Panc1 (cell line): Measurements from ENCODE around the gene GORASP2. TPM values are rescaled to one million over a fixed set of nuclear protein-coding genes. Genes with fewer than 3 reads are reported as not detected.

Experiments used
- ATAC-seq: fragments of 200-7000 bp; cut with Tn5 transposase; 2 replicates; pipeline ENCODE4 v1.9.1; 2020; ENCODE audit warnings: mild to moderate bottlenecking, moderate library complexity
- BruUV-seq: library from RNA; stranded (reverse); fragments of 400-500 nt; replicated peaks from 2 replicates; lab custom pipeline; 2021; lab: Mats Ljungman, UMichigan
- CTCF ChIA-PET: fragments of 300-600 bp; sonication (Branson Sonifier 250); formaldehyde crosslinking; loops from one replicate; lab custom pipeline; 2022; ENCODE audit warnings: antibody characterized with exemption; lab: Charles Lee
- POLR2A ChIA-PET: fragments of 300-600 bp; sonication (Branson Sonifier 250); formaldehyde crosslinking; loops from one replicate; lab custom pipeline; 2022; ENCODE audit warnings: antibody characterized with exemption; lab: Charles Lee
- DNase-seq: peaks from one replicate; pipeline ENCODE4 v3.0.0-alpha.2; 2010; ENCODE audit warnings: low read depth, low spot score
- H3K27ac ChIP-seq: 2 replicates; pipeline ENCODE4 v1.5.1; 2011; ENCODE audit warnings: mild to moderate bottlenecking, low read length, inconsistent platforms
- H3K27me3 ChIP-seq: fragments of 200-500 bp; sonication (Bioruptor generic); 2 replicates; pipeline ENCODE4 v1.6.0; 2014; ENCODE audit warnings: low read length, inconsistent platforms; ENCODE audit not compliant: control insufficient read depth, insufficient read depth
- H3K36me3 ChIP-seq: fragments of 200-500 bp; sonication (Bioruptor generic); 2 replicates; pipeline ENCODE4 v1.5.1; 2014; ENCODE audit warnings: inconsistent platforms, mild to moderate bottlenecking, low read length, moderate library complexity; ENCODE audit not compliant: control insufficient read depth, insufficient read depth
- H3K4me1 ChIP-seq: 2 replicates; pipeline ENCODE4 v1.5.1; 2011; ENCODE audit warnings: inconsistent platforms, mild to moderate bottlenecking, low read length, moderate library complexity; ENCODE audit not compliant: control insufficient read depth, insufficient read depth
- H3K4me3 ChIP-seq, 2 experiments: 2 replicates each; pipeline ENCODE4 v1.5.1; 2011 to 2012; ENCODE audit warnings: low read depth in 2 of 2, low read length in 2 of 2, mild to moderate bottlenecking in 2 of 2, inconsistent platforms in 1 of 2, moderate library complexity in 1 of 2
- H3K9me3 ChIP-seq: fragments of 200-500 bp; sonication (Bioruptor generic); 2 replicates; pipeline ENCODE4 v1.5.1; 2014; ENCODE audit warnings: low read depth, mild to moderate bottlenecking, inconsistent platforms, low read length, moderate library complexity; ENCODE audit not compliant: control insufficient read depth, insufficient read depth
- CTCF ChIP-seq: fragments of 450-650 bp; IDR thresholded peaks from 2 replicates; pipeline ENCODE4 v1.5.1; 2017; ENCODE audit warnings: mild to moderate bottlenecking
- POLR2AphosphoS5 ChIP-seq: IDR thresholded peaks from 2 replicates; pipeline ENCODE4 v1.6.1; 2012; ENCODE audit warnings: mild to moderate bottlenecking, low read depth, low read length, moderate library complexity
- REST ChIP-seq, 2 experiments: IDR thresholded peaks; 2 replicates each; pipeline ENCODE4 v1.6.1; 2011 to 2012; ENCODE audit warnings: low read depth in 2 of 2, control low read depth in 1 of 2, low read length in 1 of 2, mild to moderate bottlenecking in 1 of 2, moderate library complexity in 1 of 2; ENCODE audit not compliant: insufficient read depth in 1 of 2
- SIN3A ChIP-seq: IDR thresholded peaks from 2 replicates; pipeline ENCODE4 v1.6.1; 2012; ENCODE audit warnings: low read depth, mild to moderate bottlenecking, low read length, moderate library complexity, borderline replicate concordance; ENCODE audit not compliant: insufficient read depth
- TCF7L2 ChIP-seq: IDR thresholded peaks from 2 replicates; pipeline ENCODE4 v1.6.1; 2011; ENCODE audit warnings: mild to moderate bottlenecking, low read depth, low read length, inconsistent platforms
- in situ Hi-C: cut with HindIII; loops from 2 replicates; pipeline ENCODE4 v1.10.0; 2016; ENCODE audit warnings: low sequenced_read_pairs, low pct_unique_long_range_greater_than_20kb
- intact Hi-C: fragments of 100-400 bp; cut with micrococcal nuclease; formaldehyde crosslinking; loops from one replicate; pipeline ENCODE4 v1.10.0; 2022; ENCODE audit not compliant: unreplicated experiment
- total RNA-seq: library from RNA; stranded (reverse); gene quantifications from one replicate; pipeline ENCODE4 v1.2.1, GENCODE V29; 2021; ENCODE audit not compliant: unreplicated experiment

The GORASP2 gene
- total RNA-seq, 1 experiment from 2014 or later: 62.5 TPM

GRCh38 chr2:170926743-170927297 is 2.2 kb upstream of the GORASP2 start:
- no peak overlapping the region for H3K4me3 ChIP-seq
- H3K36me3 ChIP-seq: peaks cover 9% of the 10 kb centered on the region; the same call in 1 of the 2 replicates
- POLR2A ChIA-PET: no interaction called here
- intact Hi-C loops (no loop called here), in situ Hi-C loops (no loop called here)
- peaks cover 12% of the 10 kb centered on the region for H3K4me1 ChIP-seq
- peaks cover 11% of the 10 kb centered on the region; the same call in 1 of the 2 replicates for H3K9me3 ChIP-seq
- CTCF ChIA-PET: no interaction called here
- no peak for ATAC-seq
- no peak for TF ChIP-seq TCF7L2
- TF ChIP-seq SIN3A: no peak
- no peak for TF ChIP-seq POLR2AphosphoS5
- TF ChIP-seq REST (IDR thresholded peaks at IDR 0.05; ENCODE audit: insufficient read depth in 1 of 2, low read depth in 2 of 2, low read length in 1 of 2): no peak
- TF ChIP-seq CTCF: no peak
- no peak for DNase-seq
- H3K27me3 ChIP-seq: no peaks in the 10 kb centered on the region
- no peak overlapping the region for H3K27ac ChIP-seq
- BruUV-seq: no TSS peak

- H3K27me3 ChIP-seq: no peaks in the 10 kb centered on the region
- BruUV-seq: TSS peak; percentile 90
- peak overlapping the region; percentile 99 for H3K27ac ChIP-seq
- no peak for DNase-seq
- peaks cover 9% of the 10 kb centered on the region; the same call in 1 of the 2 replicates for H3K36me3 ChIP-seq
- peaks cover 12% of the 10 kb centered on the region for H3K4me1 ChIP-seq
- ATAC-seq: 0 out of 2 replicates have a peak, but pooled peaks have one; percentile 4
- peaks cover 8% of the 10 kb centered on the region; the same call in 1 of the 2 replicates for H3K9me3 ChIP-seq
- in situ Hi-C loops: no loop called here
- intact Hi-C loops: no loop called here
- peak overlapping the region; percentile 56 to 90 for H3K4me3 ChIP-seq
- ChIA-PET POLR2A (interaction anchor here (0.6 kb wide), 1 partner anchor 22 kb away, joined by 3 read pairs; no protein-coding TSS in a partner anchor), CTCF (interaction anchor here (0.5 to 1.6 kb wide), 8 partner anchors 10 to 1774 kb away, joined by 3 to 5 read pairs (median 3); no protein-coding TSS in a partner anchor)
- TF ChIP-seq POLR2AphosphoS5 (no peak), SIN3A (no peak), TCF7L2 (no peak), REST (IDR thresholded peaks at IDR 0.05; ENCODE audit: insufficient read depth in 1 of 2, low read depth in 2 of 2, low read length in 1 of 2) (no peak), CTCF (no peak)
Measured at GRCh38 chr2:170928036-170928823, 823 bp upstream of the GORASP2 start.
